HL-60 (cell line): Measurements from ENCODE around the gene CARMIL1.

Experiments
- CTCF ChIP-seq: IDR thresholded peaks from one replicate; pipeline ENCODE4 v1.5.1; 2011; ENCODE audit warnings: low read length, control low read depth, inconsistent platforms; ENCODE audit not compliant: insufficient read depth
- GABPA ChIP-seq: IDR thresholded peaks from 2 replicates; pipeline ENCODE4 v1.6.1; 2012; ENCODE audit warnings: low read depth
- POLR2AphosphoS5 ChIP-seq: IDR thresholded peaks from 2 replicates; pipeline ENCODE4 v1.6.1; 2012; ENCODE audit warnings: low read depth
- REST ChIP-seq: IDR thresholded peaks from 2 replicates; pipeline ENCODE4 v1.6.1; 2012; ENCODE audit warnings: low read depth; ENCODE audit not compliant: insufficient replicate concordance

- no peak for TF ChIP-seq CTCF
- no peak for TF ChIP-seq POLR2AphosphoS5
- no peak for TF ChIP-seq REST
- TF ChIP-seq GABPA = no peak
These were observed 361.3 kb downstream of the CARMIL1 start for GRCh38 chr6:25640446-25640845.
